Inflammatory macrophage treated with lipopolysaccharide for 1 hour (primary cell): ENCODE data around the gene STIM2.
"Not testable (repeated sequence)": the region's sequence is repeated elsewhere in the genome, so short reads cannot be mapped to it uniquely, and the experiment has no call there.

Experiments used
- DNase-seq, 2 donors: peaks; one replicate each; pipeline ENCODE4 v3.0.0-alpha.2; 2020 to 2022

STIM2 gene

GRCh38 chr4:26870576-26871262, 10.1 kb downstream of the STIM2 start:
- DNase-seq, result no peak

- DNase-seq, result no peak
Observed at GRCh38 chr4:26871611-26872010, 11.0 kb downstream of the STIM2 start.

- no peak for DNase-seq
Observed at GRCh38 chr4:26873391-26874026, 12.9 kb downstream of the STIM2 start.

GRCh38 chr4:26874110-26874509, 13.5 kb downstream of the STIM2 start:
- DNase-seq, result no peak

GRCh38 chr4:26877406-26877805, 16.8 kb downstream of the STIM2 start:
- no peak for DNase-seq

- peak in 1 of 2 donors; percentile 49 for DNase-seq
Observed at GRCh38 chr4:26877961-26878360, 17.3 kb downstream of the STIM2 start.

- no peak for DNase-seq
Observed at GRCh38 chr4:26878794-26879391, 18.3 kb downstream of the STIM2 start.

- DNase-seq, result no peak
Observed at GRCh38 chr4:26879805-26880204, 19.2 kb downstream of the STIM2 start.

- no peak for DNase-seq
Observed at GRCh38 chr4:26884026-26884425, 23.4 kb downstream of the STIM2 start.

GRCh38 chr4:26884486-26884988, 23.9 kb downstream of the STIM2 start:
- DNase-seq, result no peak

GRCh38 chr4:26885912-26886274, 25.3 kb downstream of the STIM2 start:
- DNase-seq, result peak; percentile 84 to 90

- no peak for DNase-seq
Observed at GRCh38 chr4:26887143-26887542, 26.5 kb downstream of the STIM2 start.

- DNase-seq, result no peak
Observed at GRCh38 chr4:26887809-26888208, 27.2 kb downstream of the STIM2 start.

- no peak for DNase-seq
Observed at GRCh38 chr4:26889356-26889755, 28.7 kb downstream of the STIM2 start.

GRCh38 chr4:26891054-26891453, 30.4 kb downstream of the STIM2 start:
- no peak for DNase-seq

- no peak for DNase-seq
Observed at GRCh38 chr4:26891867-26892266, 31.2 kb downstream of the STIM2 start.

- DNase-seq, result no peak
Observed at GRCh38 chr4:26892480-26893150, 32.0 kb downstream of the STIM2 start.

GRCh38 chr4:26893491-26893890, 32.9 kb downstream of the STIM2 start:
- no peak for DNase-seq

- DNase-seq, result not testable (repeated sequence)
Observed at GRCh38 chr4:26894881-26895280, 34.2 kb downstream of the STIM2 start.

GRCh38 chr4:26896636-26897035, 36.0 kb downstream of the STIM2 start:
- DNase-seq, result no peak

GRCh38 chr4:26899991-26900390, 39.4 kb downstream of the STIM2 start:
- DNase-seq, result no peak

- no peak for DNase-seq
Observed at GRCh38 chr4:26900765-26901164, 40.1 kb downstream of the STIM2 start.

GRCh38 chr4:26905172-26905571, 44.5 kb downstream of the STIM2 start:
- peak in 1 of 2 donors; percentile 25 for DNase-seq
